Measurements from ENCODE around the gene CREB5.

GRCh38 chr7:28530175-28530802 lies 118.0 kb downstream of the CREB5 start:
- no peak for TF ChIP-seq POLR2A (IDR thresholded peaks at IDR 0.05; ENCODE audit: low read depth, low read length)
- no peak for TF ChIP-seq POLR2AphosphoS5 (IDR thresholded peaks at IDR 0.05; ENCODE audit: low read depth, low read length)

Measured in GM12892 (cell line).